GM21529 (cell line): ENCODE data around the gene EBF4.

Experiments used
- ATAC-seq: cut with Tn5 transposase; IDR thresholded peaks from one replicate; pipeline ENCODE4 v1.9.1; 2021; ENCODE audit not compliant: unreplicated experiment

The EBF4 gene, protein sequence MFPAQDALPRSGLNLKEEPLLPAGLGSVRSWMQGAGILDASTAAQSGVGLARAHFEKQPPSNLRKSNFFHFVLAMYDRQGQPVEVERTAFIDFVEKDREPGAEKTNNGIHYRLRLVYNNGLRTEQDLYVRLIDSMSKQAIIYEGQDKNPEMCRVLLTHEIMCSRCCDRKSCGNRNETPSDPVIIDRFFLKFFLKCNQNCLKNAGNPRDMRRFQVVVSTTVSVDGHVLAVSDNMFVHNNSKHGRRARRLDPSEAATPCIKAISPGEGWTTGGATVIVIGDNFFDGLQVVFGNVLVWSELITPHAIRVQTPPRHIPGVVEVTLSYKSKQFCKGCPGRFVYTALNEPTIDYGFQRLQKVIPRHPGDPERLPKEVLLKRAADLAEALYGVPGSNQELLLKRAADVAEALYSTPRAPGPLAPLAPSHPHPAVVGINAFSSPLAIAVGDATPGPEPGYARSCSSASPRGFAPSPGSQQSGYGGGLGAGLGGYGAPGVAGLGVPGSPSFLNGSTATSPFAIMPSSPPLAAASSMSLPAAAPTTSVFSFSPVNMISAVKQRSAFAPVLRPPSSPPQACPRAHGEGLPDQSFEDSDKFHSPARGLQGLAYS

DNA sequence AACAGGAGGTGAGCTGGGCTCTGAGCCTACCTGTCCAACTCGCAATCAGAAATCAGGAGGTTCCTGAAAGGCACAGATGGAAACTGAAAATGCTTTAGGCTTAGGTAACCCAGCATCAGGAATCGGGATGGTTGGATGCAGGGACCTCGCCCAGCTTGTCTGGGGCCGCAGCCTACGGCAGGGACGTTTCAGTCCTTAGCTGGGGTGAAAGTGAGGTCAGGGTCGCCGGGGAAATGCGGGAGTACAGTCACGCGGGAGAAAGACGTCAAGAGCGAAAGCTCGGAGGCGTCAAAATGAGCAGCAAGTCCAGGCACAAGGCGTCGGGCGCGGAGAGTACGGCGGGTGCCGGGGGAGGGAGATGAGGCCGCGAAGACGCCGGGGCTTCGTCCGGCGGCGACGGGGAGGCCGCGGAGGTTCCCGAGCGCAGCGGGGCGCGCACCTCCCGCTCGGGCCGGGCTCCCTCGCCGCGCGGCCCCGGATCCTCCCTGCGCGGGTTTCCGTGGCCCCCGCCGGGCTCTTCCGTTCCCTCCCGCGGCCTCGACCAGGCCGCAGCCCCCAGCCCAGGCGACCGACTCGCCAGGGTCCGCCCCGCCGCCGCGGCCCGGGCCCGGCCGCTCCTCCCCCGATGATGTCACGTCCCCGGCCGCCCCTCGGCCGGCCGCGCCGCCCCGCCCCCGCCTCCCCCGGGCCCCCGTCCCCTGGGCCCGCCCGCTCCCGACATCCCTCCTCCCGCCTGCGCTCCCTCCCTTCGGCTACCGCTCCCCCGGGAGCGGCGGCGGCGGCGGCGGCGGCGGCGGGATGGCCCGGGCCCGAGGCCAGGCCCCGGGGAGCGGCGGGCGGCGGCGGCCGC is at the start of gene EBF4:
EBF4 (plus strand) TSS at position 745 of the 850 bp plus-strand sequence. CDS start 866 bp downstream, outside the sequence.
- ATAC-seq: no peak

GRCh38 chr20:2643708-2644107 is 48.9 kb upstream of the EBF4 start:
- ATAC-seq: no peak

DNA sequence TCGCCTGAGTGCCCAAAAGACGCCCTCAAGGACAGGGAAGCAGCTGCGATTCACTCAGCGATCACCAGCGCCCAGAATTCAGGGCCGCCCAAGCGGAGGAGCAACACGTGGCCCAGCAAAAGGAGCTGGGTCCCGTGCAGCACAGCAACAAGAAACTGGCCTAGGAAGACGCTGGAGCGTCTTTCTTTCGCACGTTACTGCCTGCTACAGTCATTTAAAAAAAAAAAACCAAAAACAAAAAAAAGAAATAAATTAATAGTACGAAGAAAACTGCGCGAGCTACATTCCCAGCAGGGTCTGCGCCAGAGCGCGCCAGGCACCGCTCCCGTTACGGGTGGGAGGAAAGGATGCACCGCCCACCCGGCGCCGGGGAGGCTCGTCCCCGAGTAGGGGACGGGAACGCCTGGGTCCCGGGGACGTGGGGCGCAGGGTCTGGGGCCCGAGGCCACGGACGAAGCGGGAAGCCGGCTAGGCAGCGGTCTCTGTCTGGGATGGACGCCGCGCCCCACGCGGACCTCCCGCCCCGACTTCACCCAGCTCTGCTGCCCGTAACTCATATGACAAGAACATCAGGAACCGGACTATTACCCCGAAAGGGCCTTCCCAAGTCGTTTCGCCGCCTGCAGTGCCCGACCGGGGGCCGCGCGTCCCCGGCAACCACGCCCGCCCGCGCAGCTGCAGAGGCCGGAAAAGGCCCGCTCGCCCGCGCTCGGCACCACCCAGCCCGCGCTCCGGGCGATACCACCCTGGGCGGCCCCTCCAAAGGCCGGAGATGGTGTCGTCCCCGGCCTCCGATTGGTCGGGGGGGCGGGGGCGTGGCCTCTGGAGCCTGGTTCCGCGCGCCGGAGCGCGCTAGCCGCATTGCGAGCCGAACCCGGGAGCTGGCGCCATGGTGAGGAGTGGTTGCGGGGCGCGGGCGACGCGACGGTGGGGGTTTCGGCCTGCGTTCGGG is 40.5 kb upstream of the EBF4 start, which contains the start of gene NOP56:
NOP56 (plus strand) TSS at position 861 of the 952 bp plus-strand sequence; CDS start at position 890, 29 bp downstream.
- ATAC-seq: peak; percentile 74

- ATAC-seq: peak; percentile 47
Observed at GRCh38 chr20:2652724-2653555, 39.6 kb upstream of the EBF4 start.

DNA sequence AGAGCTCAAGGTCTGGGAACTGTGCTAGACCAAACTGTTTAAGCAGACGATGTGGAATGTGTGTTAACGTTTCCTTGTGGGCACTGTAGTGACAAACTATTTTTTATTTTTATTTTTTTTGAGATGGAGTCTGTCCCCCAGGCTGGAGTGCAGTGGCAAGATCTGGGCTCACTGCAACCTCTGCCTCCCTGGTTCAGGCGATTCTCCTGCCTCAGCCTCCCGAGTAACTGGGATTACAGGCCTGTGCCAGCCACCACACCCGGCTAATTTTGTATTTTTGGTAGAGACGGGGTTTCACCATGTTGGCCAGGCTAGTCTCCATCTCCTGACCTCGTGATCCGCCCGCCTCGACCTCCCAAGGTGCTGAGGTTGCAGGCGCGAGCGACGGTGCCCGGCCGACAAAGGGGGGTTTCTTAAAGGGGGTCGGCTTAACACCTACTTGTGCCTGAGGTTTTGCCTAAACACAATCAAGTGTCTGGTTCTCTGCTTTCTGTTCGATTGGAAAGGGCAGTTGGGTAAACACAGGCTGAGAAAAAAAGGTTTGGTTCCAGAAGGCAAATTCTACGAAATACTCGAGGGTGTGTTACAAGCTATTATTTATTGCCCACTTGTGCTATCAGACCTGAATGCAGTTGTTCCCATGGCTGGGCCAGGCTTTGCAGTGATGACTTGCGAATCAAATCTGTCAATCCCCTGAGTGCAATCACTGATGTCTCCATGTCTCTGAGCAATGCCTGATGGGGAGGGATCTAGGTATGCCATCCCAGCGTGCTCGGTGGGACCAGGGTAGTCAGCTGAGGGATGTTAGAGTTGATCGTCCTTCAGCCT is 38.8 kb upstream of the EBF4 start:
- ATAC-seq: no peak

DNA sequence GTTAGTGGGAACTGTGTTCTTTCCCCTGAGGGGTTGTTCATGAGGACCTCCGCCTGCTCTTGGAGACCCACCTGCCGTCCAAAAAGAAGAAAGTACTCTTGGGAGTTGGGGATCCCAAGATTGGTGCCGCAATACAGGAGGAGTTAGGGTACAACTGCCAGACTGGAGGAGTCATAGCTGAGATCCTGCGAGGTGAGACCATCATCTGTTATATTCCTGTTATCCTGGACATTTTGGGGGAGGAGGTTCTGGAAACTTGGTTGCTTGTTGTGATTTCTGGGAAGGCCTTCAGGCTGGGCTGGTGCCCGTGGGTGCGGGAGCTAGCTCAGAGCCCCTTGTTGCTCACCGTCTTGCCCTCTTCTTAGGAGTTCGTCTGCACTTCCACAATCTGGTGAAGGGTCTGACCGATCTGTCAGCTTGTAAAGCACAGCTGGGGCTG is 38.2 kb upstream of the EBF4 start:
- no peak for ATAC-seq

DNA sequence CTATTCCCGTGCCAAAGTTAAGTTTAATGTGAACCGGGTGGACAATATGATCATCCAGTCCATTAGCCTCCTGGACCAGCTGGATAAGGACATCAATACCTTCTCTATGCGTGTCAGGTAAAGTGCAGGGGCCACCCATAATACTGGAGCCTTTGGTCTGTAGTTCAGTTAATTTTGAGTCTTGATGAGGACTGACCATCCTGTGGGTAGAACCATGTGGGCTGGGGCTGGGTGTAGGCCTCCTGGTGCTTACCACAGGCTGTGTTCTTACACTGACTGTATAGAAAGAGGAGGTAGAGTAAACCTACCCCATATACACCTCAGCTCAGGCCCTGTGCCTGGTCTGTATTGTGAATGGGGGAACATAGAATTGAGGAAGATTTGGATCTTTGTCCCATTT is 37.7 kb upstream of the EBF4 start:
- ATAC-seq: no peak

- no peak for ATAC-seq
Observed at GRCh38 chr20:2655331-2656116, 37.1 kb upstream of the EBF4 start.

DNA sequence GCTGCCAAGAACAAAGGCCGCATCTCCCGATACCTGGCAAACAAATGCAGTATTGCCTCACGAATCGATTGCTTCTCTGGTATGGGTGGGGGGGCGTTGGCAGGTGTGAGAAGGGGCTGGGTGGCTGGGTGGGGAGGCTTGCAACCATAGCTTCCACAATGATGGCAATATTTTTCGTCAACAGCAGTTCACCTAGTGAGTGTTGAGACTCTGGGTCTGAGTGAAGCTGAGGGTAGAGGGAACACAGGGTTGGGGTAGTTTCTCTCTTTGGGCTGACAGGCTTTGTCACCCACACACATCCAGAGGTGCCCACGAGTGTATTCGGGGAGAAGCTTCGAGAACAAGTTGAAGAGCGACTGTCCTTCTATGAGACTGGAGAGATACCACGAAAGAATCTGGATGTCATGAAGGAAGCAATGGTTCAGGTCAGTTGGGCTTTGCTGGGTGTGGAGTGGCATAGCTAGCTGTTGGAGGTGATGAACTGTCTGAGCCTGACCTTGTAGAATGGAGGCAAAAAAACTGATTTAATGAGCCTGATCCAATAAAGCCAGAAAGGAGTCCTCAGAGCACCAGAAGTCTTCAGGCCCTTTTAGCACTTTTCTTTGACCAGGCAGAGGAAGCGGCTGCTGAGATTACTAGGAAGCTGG is 36.0 kb upstream of the EBF4 start:
- ATAC-seq: no peak

DNA sequence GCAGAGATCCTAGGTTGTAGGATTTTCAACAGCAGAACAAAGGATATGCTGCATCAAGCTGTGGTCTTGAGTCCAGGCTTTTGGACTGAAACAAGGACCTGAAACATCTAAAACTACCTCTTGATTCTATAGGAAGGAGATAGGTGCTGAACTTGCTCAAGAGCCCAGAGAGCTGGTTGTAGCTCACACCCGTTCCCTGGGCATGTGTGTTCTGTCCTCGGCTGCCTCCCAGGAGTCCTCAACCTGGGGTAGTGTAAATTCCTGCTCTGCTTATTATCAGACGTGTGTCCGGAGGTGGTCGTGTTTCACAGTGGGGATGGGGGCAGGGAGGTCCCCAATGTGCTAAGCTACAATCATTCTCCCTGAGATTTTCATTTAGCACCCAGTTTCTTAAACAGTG is 35.3 kb upstream of the EBF4 start:
- ATAC-seq: no peak

GRCh38 chr20:2657674-2658073 is 34.9 kb upstream of the EBF4 start:
- no peak for ATAC-seq

- ATAC-seq: no peak
Observed at GRCh38 chr20:2658414-2659354, 33.9 kb upstream of the EBF4 start.

DNA sequence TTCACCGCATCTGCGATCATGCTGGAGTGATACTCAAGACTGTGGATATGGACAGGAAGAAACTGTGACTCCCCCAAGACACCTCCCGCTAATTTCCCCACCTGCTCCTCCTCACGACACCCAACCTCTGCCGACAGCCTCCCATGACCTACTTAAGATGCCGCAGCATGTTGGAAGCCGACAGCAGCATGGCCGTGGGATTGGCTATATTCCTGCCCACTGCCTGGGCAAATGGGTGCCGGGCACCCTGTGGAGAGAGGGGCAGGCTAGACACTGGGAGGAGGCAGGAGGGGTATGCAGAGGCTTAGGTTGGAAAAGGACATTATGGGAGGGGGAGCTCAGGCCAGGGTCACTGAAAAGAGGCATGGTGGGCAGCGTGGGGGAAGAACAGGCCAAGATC is 33.0 kb upstream of the EBF4 start:
- no peak for ATAC-seq

GRCh38 chr20:2663364-2663886 is 29.2 kb upstream of the EBF4 start:
- no peak for ATAC-seq

- peak; percentile 85 for ATAC-seq
Observed at GRCh38 chr20:2663887-2664719, 28.5 kb upstream of the EBF4 start, which contains the start of gene IDH3B. IDH3B (minus strand) TSS chr20:2664216; CDS start chr20:2664188, 28 bp downstream.
